Activated CD4-positive, alpha-beta T cell treated with anti-CD3 and anti-CD28 coated beads, Interleukin-2, Interleukin-6, amounts not matched to agents 100 ng/mL and 50 ng/mL, durations not matched to agents 16 hours and 8 hours (primary cell): Measurements from ENCODE around the gene ZFP3.
"Not testable (repeated sequence)": the region's sequence is repeated elsewhere in the genome, so short reads cannot be mapped to it uniquely, and the experiment has no call there.

Experiments
- DNase-seq: peaks from one replicate; pipeline ENCODE4 v3.0.0-alpha.2; 2020

Gene ZFP3

GRCh38 chr17:5126719-5127488 lies 48.6 kb downstream of the ZFP3 start:
- DNase-seq, result no peak

DNA sequence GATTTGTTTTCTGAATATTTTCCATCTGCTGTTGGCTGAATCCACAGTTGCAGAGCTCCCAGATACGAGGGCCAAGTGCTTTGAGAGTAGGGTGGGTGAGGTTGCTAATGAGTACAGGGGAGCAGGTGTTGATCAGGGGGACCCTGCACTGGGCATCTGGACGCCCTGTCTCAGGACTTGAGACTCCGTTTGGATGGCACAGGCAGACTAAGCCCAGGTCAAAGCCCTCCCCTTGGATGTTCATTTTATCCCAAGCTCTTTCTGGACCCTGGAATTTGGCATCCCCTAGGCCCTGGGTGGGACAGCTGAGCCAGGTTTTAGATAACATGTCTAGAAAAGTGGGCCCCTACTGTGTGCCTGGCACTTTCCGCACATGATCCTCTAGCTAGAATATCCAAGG lies 49.6 kb downstream of the ZFP3 start:
- no peak for DNase-seq

GRCh38 chr17:5128387-5128786 lies 50.1 kb downstream of the ZFP3 start:
- not testable (repeated sequence) for DNase-seq

DNA sequence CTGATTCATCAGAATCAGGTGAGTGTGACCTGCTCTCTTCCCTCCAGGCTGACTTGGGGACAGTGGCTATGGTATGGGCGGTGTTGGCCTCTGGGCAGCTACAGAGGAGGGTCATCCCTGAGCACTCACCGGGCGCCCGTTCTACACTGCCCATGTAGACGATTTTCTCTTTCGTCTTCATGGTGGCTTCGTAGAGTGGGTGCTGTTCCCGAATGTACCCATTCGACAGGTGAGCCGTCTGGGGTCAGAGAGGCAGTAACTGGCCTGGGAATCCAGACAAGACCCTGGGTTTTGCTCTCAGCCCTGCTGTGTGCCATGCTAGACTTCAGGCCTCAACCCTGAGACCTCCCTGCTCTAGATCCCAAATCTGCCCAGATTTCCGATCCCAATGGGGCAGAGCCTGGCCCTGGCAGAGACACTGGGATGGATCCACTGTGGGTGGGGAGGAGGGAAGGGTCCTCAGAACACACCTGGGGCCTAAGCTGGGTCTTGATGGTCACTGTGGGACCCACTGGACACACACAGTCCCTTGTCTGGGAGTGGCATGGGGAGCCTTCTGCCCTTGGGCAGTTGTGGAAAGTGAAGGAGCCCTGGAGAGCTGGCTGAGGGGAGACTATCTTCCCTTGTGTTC lies 50.8 kb downstream of the ZFP3 start:
- no peak for DNase-seq

DNA sequence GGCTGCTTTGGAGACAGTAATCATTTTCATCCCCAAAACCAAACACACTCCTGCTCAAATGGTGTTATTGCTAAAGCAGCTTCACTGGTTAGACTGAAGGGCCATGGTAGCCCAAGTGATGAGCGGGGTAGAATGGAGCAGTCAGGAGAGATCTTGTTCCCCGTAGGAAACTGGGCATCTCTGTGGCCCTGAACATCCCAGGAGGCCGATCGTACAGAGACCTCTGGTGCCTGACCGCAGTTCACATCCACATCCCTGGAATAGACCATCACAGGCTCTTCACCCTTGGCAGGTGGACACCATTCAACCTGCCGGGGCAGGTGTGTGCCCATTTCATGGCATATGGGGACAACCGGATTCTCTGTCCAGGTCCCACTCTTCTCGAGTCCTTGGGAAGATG lies 51.5 kb downstream of the ZFP3 start:
- DNase-seq, result not testable (repeated sequence)

GRCh38 chr17:5130261-5130660 lies 52.0 kb downstream of the ZFP3 start:
- not testable (repeated sequence) for DNase-seq

- not testable (repeated sequence) for DNase-seq
Measured at GRCh38 chr17:5130687-5131086, 52.4 kb downstream of the ZFP3 start.

DNA sequence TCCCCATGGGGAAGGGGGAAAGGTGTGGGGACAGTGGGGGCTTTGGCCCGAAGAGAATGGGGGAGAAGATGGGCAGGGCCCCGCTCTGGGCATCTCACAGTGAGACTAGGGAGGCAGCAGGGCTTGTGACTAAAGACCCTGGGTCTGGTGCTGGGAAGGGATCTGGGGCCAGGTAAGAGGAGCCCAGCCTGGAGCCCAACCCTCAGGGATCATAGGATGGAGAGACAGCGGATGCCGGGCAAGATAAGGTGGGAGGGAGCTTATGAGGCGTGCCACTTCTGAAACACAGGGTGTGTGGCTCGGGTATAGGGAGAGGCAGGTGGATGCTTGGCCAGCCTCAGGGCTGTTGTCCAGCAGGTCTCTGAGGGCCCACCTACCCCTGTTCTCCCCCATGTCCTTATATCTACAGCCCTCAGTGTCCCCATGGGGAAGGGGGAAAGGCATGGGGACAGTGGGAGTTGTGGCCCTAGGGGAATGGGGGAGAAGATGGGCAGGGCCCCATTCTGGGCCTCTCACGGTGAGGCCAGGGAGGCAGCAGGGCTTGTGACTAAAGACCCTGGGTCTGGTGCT lies 53.0 kb downstream of the ZFP3 start:
- no peak for DNase-seq

GRCh38 chr17:5131799-5132502 lies 53.7 kb downstream of the ZFP3 start:
- not testable (repeated sequence) for DNase-seq

DNA sequence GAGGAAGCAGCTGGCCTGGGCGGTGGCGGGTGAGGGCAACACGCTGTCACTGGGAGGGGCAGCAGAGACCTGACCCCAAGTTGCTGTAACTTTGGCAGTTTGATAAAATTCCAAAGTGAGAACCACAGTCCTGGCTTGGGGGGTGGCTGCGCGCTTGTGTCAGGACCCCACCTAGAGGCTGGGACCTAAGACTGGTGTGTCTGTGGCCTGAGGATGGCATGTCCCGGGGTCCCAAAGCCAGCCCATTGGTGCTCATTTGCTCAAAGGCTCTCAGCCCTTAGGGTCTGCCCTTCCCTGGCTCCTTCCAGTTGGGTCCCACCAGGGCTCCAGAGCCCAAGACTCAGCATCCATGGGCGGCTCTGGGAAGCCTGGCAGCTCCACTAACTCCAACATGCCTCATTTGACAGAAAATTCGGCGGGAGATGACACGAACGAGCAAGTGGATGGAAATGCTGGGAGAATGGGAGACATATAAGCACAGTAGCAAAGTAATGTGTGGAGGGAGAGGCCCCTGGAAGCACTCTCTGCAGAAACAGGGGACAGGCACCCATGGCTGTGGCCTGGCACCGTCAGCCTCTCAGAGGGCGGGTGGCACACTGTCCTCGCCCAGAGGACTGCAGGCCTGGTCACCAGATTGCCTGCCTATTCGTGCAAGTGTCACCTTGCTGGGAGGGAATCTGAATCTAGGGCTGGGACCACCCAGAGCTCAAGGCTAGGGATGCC lies 54.4 kb downstream of the ZFP3 start:
- DNase-seq, result not testable (repeated sequence)

DNA sequence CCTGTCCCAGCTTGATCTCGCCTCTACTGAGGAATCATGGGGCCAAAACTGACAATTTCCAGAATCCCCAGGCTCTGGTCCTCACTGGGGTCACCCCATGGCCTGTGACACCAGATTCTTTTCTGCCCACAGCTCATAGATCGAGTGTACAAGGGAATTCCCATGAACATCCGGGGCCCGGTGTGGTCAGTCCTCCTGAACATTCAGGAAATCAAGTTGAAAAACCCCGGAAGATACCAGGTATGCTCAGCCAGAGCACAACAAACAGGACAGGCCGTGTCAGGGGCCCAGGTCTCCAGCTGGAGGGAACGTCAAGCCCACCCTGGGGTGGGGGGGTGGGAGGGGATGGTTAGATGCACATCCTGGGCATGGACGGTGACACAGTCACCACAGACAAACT lies 55.0 kb downstream of the ZFP3 start:
- DNase-seq, result no peak

- not testable (repeated sequence) for DNase-seq
Measured at GRCh38 chr17:5133961-5134360, 55.7 kb downstream of the ZFP3 start.

DNA sequence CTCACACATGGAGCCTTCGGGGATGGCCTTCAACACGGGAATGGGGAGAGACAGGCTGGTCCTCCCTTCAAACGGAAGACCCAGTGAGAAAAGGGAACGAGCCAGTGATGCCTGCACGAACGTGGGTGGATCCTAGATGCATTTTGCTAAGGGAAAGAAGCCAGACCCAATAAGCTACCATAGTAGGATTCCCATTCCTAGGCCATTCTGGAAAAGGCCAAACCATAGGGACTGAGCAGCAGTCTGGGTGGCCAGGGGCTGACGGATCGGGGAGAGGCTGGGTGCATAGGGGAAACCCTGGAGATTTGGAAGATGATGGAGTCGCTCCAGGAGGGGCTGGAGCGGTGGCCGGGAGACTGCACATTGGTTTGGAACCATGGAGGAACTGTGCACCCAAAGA lies 56.3 kb downstream of the ZFP3 start:
- DNase-seq, result not testable (repeated sequence)

GRCh38 chr17:5135131-5135712 lies 57.0 kb downstream of the ZFP3 start:
- not testable (repeated sequence) for DNase-seq

- DNase-seq, result no peak
Measured at GRCh38 chr17:5135726-5136579, 57.7 kb downstream of the ZFP3 start.

DNA sequence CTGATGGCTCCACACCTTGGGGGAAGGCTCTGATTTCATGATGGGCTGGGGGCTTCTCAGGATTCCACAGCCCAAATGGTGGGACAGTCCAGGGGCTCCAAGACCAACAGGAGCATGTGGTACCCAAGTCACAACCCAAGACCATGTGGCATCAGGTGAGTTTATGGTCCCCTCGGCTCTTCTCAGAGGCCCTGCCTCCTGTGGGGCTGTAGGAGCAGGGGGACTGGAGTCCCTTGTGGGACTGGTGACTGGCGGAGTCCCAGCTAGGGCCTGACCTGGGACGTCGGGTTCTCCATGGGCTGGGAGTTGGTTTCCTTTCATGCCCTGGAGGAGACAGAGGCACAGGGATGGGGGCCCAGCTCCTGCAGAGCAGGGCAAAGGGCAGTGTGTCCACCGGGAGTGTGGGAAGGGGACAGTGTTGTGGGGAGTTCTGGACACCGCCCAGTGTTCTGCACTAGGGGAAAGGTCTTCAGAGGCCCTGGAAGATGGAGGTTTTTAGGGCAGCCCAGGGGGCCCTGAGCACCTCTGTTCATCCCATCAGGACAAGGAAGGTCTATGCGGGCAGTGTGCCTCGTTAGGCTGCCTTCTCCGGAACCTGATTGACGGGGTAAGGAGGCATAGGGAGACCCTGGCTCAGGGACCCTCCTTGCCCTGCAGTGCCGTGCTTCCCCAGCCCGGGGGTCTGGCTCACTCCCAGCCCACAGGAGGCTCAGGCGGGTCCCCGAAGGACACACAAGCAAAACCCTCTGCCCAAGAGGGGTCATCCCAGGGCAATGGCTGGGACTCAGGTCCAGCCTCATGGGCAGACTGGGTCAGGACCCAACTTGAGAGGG lies 58.5 kb downstream of the ZFP3 start:
- DNase-seq, result not testable (repeated sequence)

- DNase-seq, result not testable (repeated sequence)
Measured at GRCh38 chr17:5137511-5138197, 59.4 kb downstream of the ZFP3 start.

DNA sequence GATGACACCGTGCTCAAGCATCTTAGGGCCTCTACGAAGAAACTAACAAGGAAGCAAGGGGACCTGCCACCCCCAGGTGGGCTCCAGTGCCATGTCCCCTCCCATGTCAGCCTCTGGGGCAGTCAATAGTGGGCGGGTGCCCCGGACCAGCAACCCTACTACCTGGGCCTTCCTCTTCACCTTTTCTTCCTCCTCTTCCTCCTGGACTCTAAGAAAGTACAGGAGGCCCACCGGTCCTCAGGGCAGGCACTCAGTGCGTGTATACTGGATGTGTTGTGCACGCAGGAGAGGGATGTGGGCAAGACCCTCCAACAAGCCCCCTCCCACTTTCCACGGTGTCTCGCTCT lies 59.9 kb downstream of the ZFP3 start:
- DNase-seq, result not testable (repeated sequence)

DNA sequence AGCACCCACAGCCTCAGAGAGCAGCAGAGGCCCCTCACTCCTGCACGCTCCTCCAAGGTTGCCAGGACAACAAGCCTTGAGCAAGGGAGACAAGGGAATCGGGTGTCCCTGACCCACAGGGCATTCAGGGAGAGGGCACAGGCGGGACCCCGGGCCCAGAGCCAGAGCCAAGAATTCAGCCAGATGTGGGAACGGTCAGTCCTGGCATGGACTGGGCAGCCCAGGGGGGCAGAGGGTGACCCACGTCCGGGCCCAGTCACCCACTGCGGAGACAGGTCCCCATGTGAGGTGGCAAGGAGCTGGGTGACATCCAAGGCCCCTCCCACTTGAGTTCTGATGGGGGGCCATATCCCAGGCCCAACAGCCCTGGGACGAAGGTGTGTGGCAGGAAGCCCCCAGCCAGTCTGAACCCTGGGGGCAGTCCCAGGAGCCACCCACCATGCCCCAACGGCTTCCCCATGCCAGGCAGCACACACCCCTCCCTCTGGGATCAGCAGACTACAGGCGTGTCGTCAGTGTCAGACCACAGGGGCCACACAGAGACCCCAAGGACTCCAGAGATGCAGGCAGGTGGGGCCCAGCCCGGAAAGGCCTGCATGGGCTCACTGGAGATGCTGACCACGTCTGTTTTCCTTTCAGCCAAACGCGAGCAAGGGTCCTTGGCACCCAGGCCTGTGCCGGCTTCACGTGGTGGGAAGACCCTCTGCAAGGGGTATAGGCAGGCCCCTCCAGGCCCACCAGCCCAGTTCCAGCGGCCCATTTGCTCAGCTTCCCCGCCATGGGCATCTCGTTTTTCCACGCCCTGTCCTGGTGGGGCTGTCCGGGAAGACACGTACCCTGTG lies 60.6 kb downstream of the ZFP3 start:
- no peak for DNase-seq
